ENCODE measurements around the gene RLN3.

RLN3 gene

GRCh38 chr19:14027856-14028450 lies at the start of gene RLN3:
Gene RLN3, plus strand, starts transcription at chr19:14028148. Its CDS starts 57 bp downstream, at chr19:14028205.
- DNase-seq, result no peak

GRCh38 chr19:13978351-13979243 lies 49.4 kb upstream of the RLN3 start:
- no peak for DNase-seq

- DNase-seq, result no peak
Observed at GRCh38 chr19:13979244-13979615, 48.7 kb upstream of the RLN3 start.

- no peak for DNase-seq
Observed at GRCh38 chr19:13979686-13980085, 48.3 kb upstream of the RLN3 start.

- DNase-seq, result no peak
Observed at GRCh38 chr19:13980340-13980739, 47.6 kb upstream of the RLN3 start.

GRCh38 chr19:13981021-13981420 lies 46.9 kb upstream of the RLN3 start:
- no peak for DNase-seq

GRCh38 chr19:13981467-13981866 lies 46.5 kb upstream of the RLN3 start:
- no peak for DNase-seq

GRCh38 chr19:13981988-13982501 lies 45.9 kb upstream of the RLN3 start:
- no peak for DNase-seq

GRCh38 chr19:13982773-13983172 lies 45.2 kb upstream of the RLN3 start:
- no peak for DNase-seq

GRCh38 chr19:13983213-13983889 lies 44.6 kb upstream of the RLN3 start:
- no peak for DNase-seq

- DNase-seq, result no peak
Observed at GRCh38 chr19:13984186-13984585, 43.8 kb upstream of the RLN3 start.

- no peak for DNase-seq
Observed at GRCh38 chr19:13984875-13985741, 42.8 kb upstream of the RLN3 start.

GRCh38 chr19:13985771-13986347 lies 42.1 kb upstream of the RLN3 start:
- no peak for DNase-seq

GRCh38 chr19:13986348-13986904 lies 41.5 kb upstream of the RLN3 start:
- peak; percentile 97 for DNase-seq

- no peak for DNase-seq
Observed at GRCh38 chr19:13987101-13987890, 40.7 kb upstream of the RLN3 start.

GRCh38 chr19:13989487-13989886 lies 38.5 kb upstream of the RLN3 start:
- DNase-seq, result no peak

- DNase-seq, result no peak
Observed at GRCh38 chr19:13990085-13990484, 37.9 kb upstream of the RLN3 start.

GRCh38 chr19:13992025-13992424 lies 35.9 kb upstream of the RLN3 start:
- no peak for DNase-seq

- no peak for DNase-seq
Observed at GRCh38 chr19:13993590-13994300, 34.2 kb upstream of the RLN3 start.

- DNase-seq, result no peak
Observed at GRCh38 chr19:13995017-13995728, 32.8 kb upstream of the RLN3 start.

Measured in activated CD4-positive, alpha-beta T cell treated with anti-CD3 and anti-CD28 coated beads for 1 hour (primary cell).